Endodermal cell (in vitro differentiated cells): ENCODE measurements around the gene C1orf21. TPM values are rescaled to one million over a fixed set of nuclear protein-coding genes. Genes with fewer than 3 reads are reported as not detected.
"Not testable (repeated sequence)": the region's sequence is repeated elsewhere in the genome, so short reads cannot be mapped to it uniquely, and the experiment has no call there.

Experiments
- DNase-seq: peaks from one replicate; pipeline ENCODE4 v3.0.0-alpha.2; 2017
- H3K27ac ChIP-seq: 2 replicates; pipeline ENCODE4 v1.5.1; 2013; ENCODE audit warnings: mild to moderate bottlenecking, low read depth, low read length, moderate library complexity
- H3K27me3 ChIP-seq: 2 replicates; pipeline ENCODE4 v1.6.1; 2013; ENCODE audit warnings: mild to moderate bottlenecking, low read length, moderate library complexity; ENCODE audit not compliant: insufficient read depth, control insufficient read depth, poor library complexity, severe bottlenecking
- H3K36me3 ChIP-seq: 2 replicates; pipeline ENCODE4 v1.7.0; 2013; ENCODE audit warnings: mild to moderate bottlenecking, low read length, moderate library complexity; ENCODE audit not compliant: control insufficient read depth, insufficient read depth
- H3K4me1 ChIP-seq: one replicate; pipeline ENCODE4 v1.7.0; 2013; ENCODE audit warnings: low read length; ENCODE audit not compliant: control insufficient read depth, insufficient read depth
- H3K4me3 ChIP-seq: 2 replicates; pipeline ENCODE4 v1.5.1; 2013; ENCODE audit warnings: mild to moderate bottlenecking, low read length, moderate library complexity
- H3K9ac ChIP-seq: 2 replicates; pipeline ENCODE4 v1.6.1; 2013; ENCODE audit warnings: mild to moderate bottlenecking, low read length, moderate library complexity; ENCODE audit not compliant: poor library complexity, severe bottlenecking; ENCODE audit errors: extremely low read depth
- H3K9me3 ChIP-seq: 2 replicates; pipeline ENCODE4 v1.6.1; 2013; ENCODE audit warnings: mild to moderate bottlenecking, low read length, moderate library complexity; ENCODE audit not compliant: control insufficient read depth
- H3K27ac Mint-ChIP-seq: 2 replicates; pipeline ENCODE4 v1.8.0; 2020; ENCODE audit warnings: mixed read lengths
- H3K27me3 Mint-ChIP-seq: 2 replicates; pipeline ENCODE4 v1.8.0; 2021; ENCODE audit warnings: mild to moderate bottlenecking, mixed read lengths; ENCODE audit not compliant: insufficient read depth
- H3K36me3 Mint-ChIP-seq: 2 replicates; pipeline ENCODE4 v1.8.0; 2020; ENCODE audit warnings: low read depth, mixed read lengths
- H3K4me1 Mint-ChIP-seq: 2 replicates; pipeline ENCODE4 v1.8.0; 2020; ENCODE audit warnings: mixed read lengths
- H3K4me3 Mint-ChIP-seq: 2 replicates; pipeline ENCODE4 v1.8.0; 2020; ENCODE audit warnings: mild to moderate bottlenecking, moderate library complexity, mixed read lengths
- H3K9me3 Mint-ChIP-seq: 2 replicates; pipeline ENCODE4 v1.8.0; 2020; ENCODE audit warnings: mild to moderate bottlenecking, mixed read lengths
- WGBS, 2 experiments: methylation state at CpG; one replicate each; pipeline versions ENCODE4 v1.1.5 to v1.1.7; 2013; ENCODE audit warnings: missing lambda C conversion rate in 2 of 2, mixed read lengths in 1 of 2; ENCODE audit not compliant: insufficient coverage in 1 of 2, insufficient read length in 1 of 2; 5-methylcytosine and 5-hydroxymethylcytosine counted together
- total RNA-seq, 2 donors: library from RNA; stranded (reverse); fragmentation: NEBNext Ultra II Directional in 1 of 2; extraction: Animal tissue kit (Norgen Biotek cat#: 25700) in 1 of 2; gene quantifications; 2 replicates in 1 of 2; 3 replicates in 1 of 2; pipeline ENCODE4 v1.2.1, GENCODE V29; 2021
- TF ChIP-seq, protein P1 (sequence below): fragments of 200-600 bp; sonication (generic); conservative IDR thresholded peaks from 2 replicates; pipeline ENCODE4 v1.5.0; 2021; ENCODE audit warnings: antibody characterized with exemption, mild to moderate bottlenecking

C1orf21 gene
- total RNA-seq, 2 donors from 2014 or later: 9.1 to 10.2 TPM

- Mint-ChIP-seq H3K4me1 (peaks cover 3% of the 10 kb centered on the region), H3K27me3 (no peaks in the 10 kb centered on the region), H3K4me3 (no peak overlapping the region), H3K9me3 (no peaks in the 10 kb centered on the region), H3K36me3 (no peaks in the 10 kb centered on the region), H3K27ac (no peak overlapping the region)
- DNase-seq: no peak
- H3K9ac ChIP-seq: no peak overlapping the region
- TF ChIP-seq, protein P1, sequence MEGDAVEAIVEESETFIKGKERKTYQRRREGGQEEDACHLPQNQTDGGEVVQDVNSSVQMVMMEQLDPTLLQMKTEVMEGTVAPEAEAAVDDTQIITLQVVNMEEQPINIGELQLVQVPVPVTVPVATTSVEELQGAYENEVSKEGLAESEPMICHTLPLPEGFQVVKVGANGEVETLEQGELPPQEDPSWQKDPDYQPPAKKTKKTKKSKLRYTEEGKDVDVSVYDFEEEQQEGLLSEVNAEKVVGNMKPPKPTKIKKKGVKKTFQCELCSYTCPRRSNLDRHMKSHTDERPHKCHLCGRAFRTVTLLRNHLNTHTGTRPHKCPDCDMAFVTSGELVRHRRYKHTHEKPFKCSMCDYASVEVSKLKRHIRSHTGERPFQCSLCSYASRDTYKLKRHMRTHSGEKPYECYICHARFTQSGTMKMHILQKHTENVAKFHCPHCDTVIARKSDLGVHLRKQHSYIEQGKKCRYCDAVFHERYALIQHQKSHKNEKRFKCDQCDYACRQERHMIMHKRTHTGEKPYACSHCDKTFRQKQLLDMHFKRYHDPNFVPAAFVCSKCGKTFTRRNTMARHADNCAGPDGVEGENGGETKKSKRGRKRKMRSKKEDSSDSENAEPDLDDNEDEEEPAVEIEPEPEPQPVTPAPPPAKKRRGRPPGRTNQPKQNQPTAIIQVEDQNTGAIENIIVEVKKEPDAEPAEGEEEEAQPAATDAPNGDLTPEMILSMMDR: no peak
- no peaks in the 10 kb centered on the region for H3K4me1 ChIP-seq
- no peak overlapping the region for H3K27ac ChIP-seq
- no peaks in the 10 kb centered on the region for H3K9me3 ChIP-seq
- no peaks in the 10 kb centered on the region for H3K36me3 ChIP-seq
- H3K27me3 ChIP-seq: no peaks in the 10 kb centered on the region
- no peak overlapping the region for H3K4me3 ChIP-seq
Observed at GRCh38 chr1:184608990-184609389, 222.2 kb downstream of the C1orf21 start.

- H3K36me3 ChIP-seq: no peaks in the 10 kb centered on the region
- H3K9ac ChIP-seq: no peak overlapping the region
- no peak overlapping the region for H3K4me3 ChIP-seq
- no peak for DNase-seq
- no peaks in the 10 kb centered on the region for H3K4me1 ChIP-seq
- H3K9me3 ChIP-seq: no peaks in the 10 kb centered on the region
- Mint-ChIP-seq H3K27me3 (no peaks in the 10 kb centered on the region), H3K27ac (no peak overlapping the region), H3K36me3 (no peaks in the 10 kb centered on the region), H3K9me3 (no peaks in the 10 kb centered on the region), H3K4me1 (peaks cover 3% of the 10 kb centered on the region), H3K4me3 (no peak overlapping the region)
- no peaks in the 10 kb centered on the region for H3K27me3 ChIP-seq
- WGBS, 2 experiments: 89 to 90% methylated on average over 10 to 12 of the region's 12 CpGs
- no peak overlapping the region for H3K27ac ChIP-seq
- TF ChIP-seq, protein P1: no peak
Observed at GRCh38 chr1:184610876-184611595, 224.2 kb downstream of the C1orf21 start.

DNA sequence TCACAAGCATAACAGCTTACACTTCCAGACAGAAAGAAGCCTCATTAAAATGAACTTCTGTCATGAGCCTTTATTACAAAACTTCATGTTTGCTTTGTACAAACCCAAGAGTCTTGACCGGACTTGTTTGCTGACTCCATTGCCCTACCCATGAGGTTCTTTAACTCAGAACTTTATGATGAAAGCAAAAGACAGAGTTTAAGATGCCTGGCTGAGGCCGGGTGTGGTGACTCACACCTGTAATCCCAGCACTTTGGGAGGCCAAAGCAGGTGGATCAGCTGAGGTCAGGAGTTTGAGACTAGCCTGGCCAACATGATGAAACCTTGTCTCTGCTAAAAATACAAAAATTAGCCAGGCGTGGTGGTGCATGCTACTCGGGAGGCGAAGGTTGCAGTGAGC lies 225.4 kb downstream of the C1orf21 start:
- not testable (repeated sequence) for H3K4me3 ChIP-seq, H3K9ac ChIP-seq, H3K4me1 Mint-ChIP-seq, H3K27ac ChIP-seq, H3K9me3 Mint-ChIP-seq, H3K27ac Mint-ChIP-seq, H3K36me3 ChIP-seq, DNase-seq, H3K4me1 ChIP-seq, H3K27me3 ChIP-seq, H3K9me3 ChIP-seq, H3K4me3 Mint-ChIP-seq, H3K36me3 Mint-ChIP-seq, H3K27me3 Mint-ChIP-seq
- 83 to 96% methylated on average over 4 to 5 of the region's 5 CpGs for WGBS, 2 experiments

DNA sequence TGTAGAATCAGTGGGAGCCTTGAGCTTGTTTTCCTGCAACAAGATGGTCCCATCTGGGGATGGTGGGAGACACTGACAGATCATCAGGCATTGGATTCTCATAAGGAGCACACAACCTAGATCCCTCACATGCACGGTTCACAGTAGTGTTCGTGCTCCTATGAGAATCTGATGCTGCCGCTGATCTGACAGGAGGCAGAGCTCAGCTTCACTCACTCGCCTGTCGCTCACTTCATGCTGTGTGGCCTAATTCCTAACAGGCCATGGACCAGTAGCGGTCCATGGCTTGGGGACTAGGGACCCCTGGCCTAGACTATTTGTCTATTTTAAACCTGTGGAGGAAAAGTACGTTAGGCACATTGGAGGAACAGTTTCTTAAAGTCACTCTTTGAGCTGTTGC lies 227.8 kb downstream of the C1orf21 start:
- Histone ChIP-seq H3K27ac (no peak overlapping the region), H3K4me1 (no peaks in the 10 kb centered on the region), H3K9ac (no peak overlapping the region), H3K9me3 (no peaks in the 10 kb centered on the region), H3K4me3 (no peak overlapping the region), H3K36me3 (peaks cover 4% of the 10 kb centered on the region), H3K27me3 (no peaks in the 10 kb centered on the region)
- no peak overlapping the region for H3K4me3 Mint-ChIP-seq
- H3K4me1 Mint-ChIP-seq: peaks cover 3% of the 10 kb centered on the region
- H3K27me3 Mint-ChIP-seq: no peaks in the 10 kb centered on the region
- DNase-seq: no peak
- H3K36me3 Mint-ChIP-seq: no peaks in the 10 kb centered on the region
- TF ChIP-seq, protein P1: no peak
- 95 to 96% methylated on average over 6 to 7 of the region's 7 CpGs for WGBS, 2 experiments
- no peaks in the 10 kb centered on the region for H3K9me3 Mint-ChIP-seq
- H3K27ac Mint-ChIP-seq: no peak overlapping the region
